Heart right ventricle (tissue), 16 donors: ENCODE data around the gene SPTLC2. TPM values are rescaled to one million over a fixed set of nuclear protein-coding genes. Genes with fewer than 3 reads are reported as not detected.
"Not testable (repeated sequence)": the region's sequence is repeated elsewhere in the genome, so short reads cannot be mapped to it uniquely, and the experiment has no call there.

Experiments used
- ATAC-seq, 8 donors: fragments of 200-7000 bp; cut with Tn5 transposase; one replicate each; pipeline ENCODE4 v1.9.1; 2020; ENCODE audit warnings: mild to moderate bottlenecking in 8 of 8, moderate library complexity in 8 of 8, moderate number of reproducible peaks in 1 of 8
- DNase-seq, 2 donors: peaks; one replicate each; pipeline ENCODE4 v3.0.0-alpha.2; 2020
- H3K27ac ChIP-seq, 10 donors: fragments of 200-600 bp; sonication (generic) in 2 of 10; one replicate each; pipeline versions ENCODE4 v1.5.0 to v1.8.0; 2020 to 2022; ENCODE audit warnings: mild to moderate bottlenecking in 3 of 10
- H3K27me3 ChIP-seq, 7 donors: fragments of 200-600 bp; one replicate each; pipeline ENCODE4 v1.8.0; 2021 to 2022; ENCODE audit warnings: mild to moderate bottlenecking in 2 of 7
- H3K36me3 ChIP-seq, 9 donors: fragments of 200-600 bp; sonication (generic) in 1 of 9; one replicate each; pipeline versions ENCODE4 v1.5.0 to v1.8.0; 2020 to 2022; ENCODE audit warnings: mild to moderate bottlenecking in 2 of 9
- H3K4me1 ChIP-seq, 9 donors: fragments of 200-600 bp; sonication (generic) in 1 of 9; one replicate each; pipeline versions ENCODE4 v1.5.0 to v1.8.0; 2020 to 2022; ENCODE audit warnings: mild to moderate bottlenecking in 4 of 9
- H3K4me3 ChIP-seq, 10 donors: fragments of 200-600 bp; sonication (generic) in 2 of 10; one replicate each; pipeline versions ENCODE4 v1.5.0 to v1.8.0; 2020 to 2022; ENCODE audit warnings: mild to moderate bottlenecking in 7 of 10, moderate library complexity in 2 of 10
- H3K9me3 ChIP-seq, 11 donors: fragments of 200-600 bp in 10 of 11; sonication (generic) in 2 of 11; one replicate each; pipeline versions ENCODE4 v1.5.0 to v1.8.0; 2013 to 2022; ENCODE audit warnings: mild to moderate bottlenecking in 2 of 11, control low read depth in 1 of 11, moderate library complexity in 1 of 11
- CTCF ChIP-seq, 9 donors: fragments of 200-600 bp; sonication (generic) in 2 of 9; IDR thresholded peaks; one replicate each; pipeline versions ENCODE4 v1.5.0 to v1.8.0; 2021 to 2022; ENCODE audit warnings: antibody characterized with exemption in 9 of 9, mild to moderate bottlenecking in 5 of 9, moderate library complexity in 1 of 9
- whole genome bisulfite sequencing, 2 donors: extraction: QIAGEN DNeasy Blood & Tissue Kit; methylation state at CpG; one replicate each; pipeline ENCODE4 v1.1.7; 2013; ENCODE audit warnings: inconsistent platforms in 1 of 2; 5-methylcytosine and 5-hydroxymethylcytosine counted together
- intact Hi-C, 10 donors: fragments of 100-400 bp; cut with DNase I; formaldehyde crosslinking; loops; one replicate each; pipeline versions ENCODE4 v1.11.1 to v1.14.2; 2022
- polyA plus RNA-seq, 2 donors: library from polyadenylated mRNA; stranded (reverse); fragments of 200-250 nt; gene quantifications; one replicate each; pipeline ENCODE4 v1.2.3, GENCODE V29; 2013
- total RNA-seq, 10 donors: library from RNA; stranded (reverse); fragmentation: NEBNext Ultra II Directional in 3 of 10; extraction: Animal tissue kit (Norgen Biotek cat#: 25700) in 3 of 10; gene quantifications; one replicate each; pipeline versions ENCODE4 v1.2.1 to v1.2.4, GENCODE V29; 2021 to 2023
- donor health status: Arrhythmogenic right ventricular cardiomyopathy.
- donor health status: ischemic (EF 13 %, LVEDD 7.1; RV severe dilation, severe dysfunction).
- donor health status: healthy with polysubstance abuse.
- donor health status: DM: no; HTN: yes; CAD: no.
- donor health status: DM: no; HTN: no; CAD: no.
- donor health status: ischemic (EF 25% LVEDD 6.9; RV normal size, moderate dysfunction).
- donor health status: ischemic (EF 25% LVEDD 5.7; RV mildly dilated, moderate dysfunction).
- donor health status: healthy.
- donor health status: DM: yes; HTN: yes; CAD: no.
- donor health status: Ischemic cardiomyopathy.
- donor health status: ischemic (EF 35%, LVEDD 5.7; RV mildly dilated, moderate dysfunction).
- donor health status: nonischemic (EF 11% LVEDD 7.7; RV severe dilation, severe dysfunction).
- donor health status: DM: yes; HTN: yes; CAD: no.
- donor health status: PGD.
- donor health status: ischemic (EF 29% LVEDD 5.4; RV normal size, mild dysfunction).
- donor health status: nonischemic (EF 23%, LVEDD 6.1; RV moderate dilation, normal function).

SPTLC2 gene
- total and polyA plus RNA-seq, 12 donors = 4.7 to 23.5 (median 12.7) TPM

DNA sequence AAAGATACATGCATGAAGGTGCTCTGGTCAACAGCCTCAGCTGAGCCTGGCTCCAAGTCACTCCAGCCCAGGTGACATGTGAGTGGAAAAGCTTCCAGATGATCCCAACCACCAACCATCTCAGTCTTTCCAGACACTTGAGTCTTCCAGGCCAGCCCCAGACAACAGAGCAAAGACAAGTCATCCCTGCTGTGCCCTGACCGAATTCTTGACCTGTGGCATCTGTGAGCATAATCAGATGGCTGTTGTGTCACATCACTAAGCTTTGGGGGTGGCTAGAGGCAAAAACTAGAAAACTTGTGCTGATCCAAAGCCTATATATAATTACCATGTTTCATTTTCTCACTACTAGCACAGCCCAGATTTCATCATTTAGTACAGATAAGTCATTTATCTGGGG is 67.0 kb downstream of the SPTLC2 start:
- Histone ChIP-seq H3K36me3 (peaks cover 0 to 93% (median 22%) of the 10 kb centered on the region in 9 donors), H3K27me3 (no peaks in the 10 kb centered on the region), H3K4me1 (peaks cover 0 to 11% (median under 1%) of the 10 kb centered on the region in 9 donors), H3K27ac (no peak overlapping the region), H3K4me3 (no peak overlapping the region), H3K9me3 (no peaks in the 10 kb centered on the region)
- DNase-seq (no peak), ATAC-seq (no peak)
- TF ChIP-seq CTCF (IDR thresholded peaks at IDR 0.05) = no peak
- WGBS, 2 donors = 88 to 90% methylated on average over 1 of the region's 1 CpG
- intact Hi-C loops = loop anchor here in 4 of 10 donors (10.0 kb wide), 4 partner anchors 85 to 395 kb away; partner anchors contain the start of genes AHSA1 (in 1 of the 4) and VIPAS39 (in 1 of the 4)

GRCh38 chr14:77547512-77548180 is 68.8 kb downstream of the SPTLC2 start:
- intact Hi-C loops = loop anchor here in 4 of 10 donors (10.0 kb wide), 4 partner anchors 83 to 393 kb away; partner anchors contain the start of genes AHSA1 (in 1 of the 4) and VIPAS39 (in 1 of the 4)
- H3K36me3 ChIP-seq = peaks cover 0 to 84% (median 22%) of the 10 kb centered on the region in 9 donors

GRCh38 chr14:77545171-77545570 is 71.3 kb downstream of the SPTLC2 start:
- H3K9me3 ChIP-seq, H3K27me3 ChIP-seq, H3K4me3 ChIP-seq, DNase-seq, H3K27ac ChIP-seq, ATAC-seq: not testable (repeated sequence)
- intact Hi-C loops = loop anchor here in 4 of 10 donors (10.0 kb wide), 4 partner anchors 80 to 390 kb away; partner anchors contain the start of genes AHSA1 (in 1 of the 4) and VIPAS39 (in 1 of the 4)
- Histone ChIP-seq H3K4me1 (peaks cover 0 to 32% (median 15%) of the 10 kb centered on the region in 9 donors), H3K36me3 (peaks cover 0 to 69% (median 17%) of the 10 kb centered on the region in 9 donors)
- WGBS, 2 donors = 97 to 98% methylated on average over 11 of the region's 11 CpGs

More at GRCh38 chr14:77547512-77548180, 68.8 kb downstream of the SPTLC2 start:
- ATAC-seq (no peak), DNase-seq (no peak)
- H3K4me1 ChIP-seq = peaks cover 0 to 16% (median 10%) of the 10 kb centered on the region in 9 donors
- no peak overlapping the region for H3K27ac ChIP-seq
- no peaks in the 10 kb centered on the region for H3K9me3 ChIP-seq
- 93% methylated on average over 8 of the region's 8 CpGs for WGBS, 2 donors
- TF ChIP-seq CTCF (IDR thresholded peaks at IDR 0.05) = no peak
- H3K27me3 ChIP-seq = no peaks in the 10 kb centered on the region
- H3K4me3 ChIP-seq = no peak overlapping the region

DNA sequence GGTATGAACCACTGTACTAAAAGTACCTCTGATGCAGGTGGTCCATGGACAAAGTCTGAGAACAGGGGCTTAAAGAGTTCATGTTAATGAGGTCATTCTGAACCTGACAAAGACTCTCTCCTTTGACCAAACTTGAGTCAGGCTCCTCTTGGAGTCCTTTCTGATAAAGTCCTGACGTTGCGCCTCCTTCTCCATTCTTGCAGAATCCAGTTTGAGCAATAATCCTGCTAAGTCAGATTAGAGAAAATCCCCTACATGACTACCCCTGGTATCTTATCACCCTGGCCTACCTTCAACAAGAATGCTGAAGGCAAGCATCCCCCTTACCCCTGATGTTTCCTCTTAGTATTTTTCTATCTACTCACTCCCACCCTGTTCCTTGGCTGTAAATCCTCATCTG is 71.9 kb downstream of the SPTLC2 start:
- 83 to 92% methylated on average over 2 of the region's 2 CpGs for WGBS, 2 donors
- no peak for TF ChIP-seq CTCF (IDR thresholded peaks at IDR 0.05)
- ATAC-seq (no peak), DNase-seq (no peak)
- intact Hi-C loops = loop anchor here in 4 of 10 donors (10.0 kb wide), 4 partner anchors 80 to 390 kb away; partner anchors contain the start of genes AHSA1 (in 1 of the 4) and VIPAS39 (in 1 of the 4)
- H3K4me3 ChIP-seq = no peak overlapping the region
- no peaks in the 10 kb centered on the region for H3K9me3 ChIP-seq
- H3K27ac ChIP-seq = no peak overlapping the region
- peaks cover 0 to 32% (median 15%) of the 10 kb centered on the region in 9 donors for H3K4me1 ChIP-seq
- H3K27me3 ChIP-seq = no peaks in the 10 kb centered on the region
- peaks cover 0 to 63% (median 17%) of the 10 kb centered on the region in 9 donors for H3K36me3 ChIP-seq
